Measurements from ENCODE around the gene ARHGEF39. TPM values are rescaled to one million over a fixed set of nuclear protein-coding genes. Genes with fewer than 3 reads are reported as not detected.

Gene ARHGEF39
- total and polyA plus RNA-seq, 2 experiments from 2014 or later, result 5.2 to 9.4 TPM

DNA sequence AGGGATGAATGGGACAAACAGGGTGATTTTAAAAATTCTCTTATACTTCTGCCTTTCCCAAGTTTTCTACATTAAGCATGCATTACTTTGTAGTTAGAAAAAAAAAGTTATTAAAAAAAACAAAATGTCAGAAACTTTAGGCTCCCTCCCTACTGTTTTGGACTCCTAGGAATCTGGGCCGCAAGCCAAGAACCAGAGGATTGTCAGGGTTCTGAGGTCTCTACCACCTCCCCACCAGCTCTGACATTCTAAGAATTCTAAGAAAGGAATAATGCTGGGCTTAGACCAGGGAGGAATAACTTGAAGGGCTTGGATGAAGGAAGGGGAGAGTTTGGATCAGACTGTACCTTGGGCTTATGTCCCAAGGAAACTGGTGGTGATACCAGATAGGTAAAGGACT, 1.1 kb upstream of the ARHGEF39 start:
- H3K4me1 ChIP-seq (ENCODE audit: insufficient read depth), result peaks cover 20% of the 10 kb centered on the region
- no peak overlapping the region for H3K4me2 ChIP-seq
- TF ChIP-seq EZH2phosphoT487 (IDR thresholded peaks at IDR 0.05; ENCODE audit: low read depth, severe bottlenecking, unreplicated experiment) (no peak), EZH2 (IDR thresholded peaks at IDR 0.05; ENCODE audit: borderline replicate concordance) (no peak)
- TF ChIP-seq, protein P1, sequence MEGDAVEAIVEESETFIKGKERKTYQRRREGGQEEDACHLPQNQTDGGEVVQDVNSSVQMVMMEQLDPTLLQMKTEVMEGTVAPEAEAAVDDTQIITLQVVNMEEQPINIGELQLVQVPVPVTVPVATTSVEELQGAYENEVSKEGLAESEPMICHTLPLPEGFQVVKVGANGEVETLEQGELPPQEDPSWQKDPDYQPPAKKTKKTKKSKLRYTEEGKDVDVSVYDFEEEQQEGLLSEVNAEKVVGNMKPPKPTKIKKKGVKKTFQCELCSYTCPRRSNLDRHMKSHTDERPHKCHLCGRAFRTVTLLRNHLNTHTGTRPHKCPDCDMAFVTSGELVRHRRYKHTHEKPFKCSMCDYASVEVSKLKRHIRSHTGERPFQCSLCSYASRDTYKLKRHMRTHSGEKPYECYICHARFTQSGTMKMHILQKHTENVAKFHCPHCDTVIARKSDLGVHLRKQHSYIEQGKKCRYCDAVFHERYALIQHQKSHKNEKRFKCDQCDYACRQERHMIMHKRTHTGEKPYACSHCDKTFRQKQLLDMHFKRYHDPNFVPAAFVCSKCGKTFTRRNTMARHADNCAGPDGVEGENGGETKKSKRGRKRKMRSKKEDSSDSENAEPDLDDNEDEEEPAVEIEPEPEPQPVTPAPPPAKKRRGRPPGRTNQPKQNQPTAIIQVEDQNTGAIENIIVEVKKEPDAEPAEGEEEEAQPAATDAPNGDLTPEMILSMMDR (IDR thresholded peaks at IDR 0.05; ENCODE audit: poor library complexity), result no peak

GRCh38 chr9:35665471-35665818, 450 bp upstream of the ARHGEF39 start:
- no peaks in the 10 kb centered on the region for H3K9me2 ChIP-seq (replicated peaks; ENCODE audit: insufficient read depth)
- no peaks in the 10 kb centered on the region for H3K79me2 ChIP-seq
- no peaks in the 10 kb centered on the region for H3K27me3 ChIP-seq
- peaks cover 20% of the 10 kb centered on the region for H3K4me1 ChIP-seq (ENCODE audit: insufficient read depth)
- H3K4me2 ChIP-seq, result peak overlapping the region; percentile 98
- no peaks in the 10 kb centered on the region for H4K20me1 ChIP-seq (ENCODE audit: insufficient read depth, poor library complexity, severe bottlenecking)
- no peaks in the 10 kb centered on the region for H3K9me3 ChIP-seq (ENCODE audit: low read depth)
- no peak overlapping the region for H3K27ac ChIP-seq
- H3K4me3 ChIP-seq, result peak overlapping the region; percentile 82
- no peak for TF ChIP-seq EZH2phosphoT487 (IDR thresholded peaks at IDR 0.05; ENCODE audit: low read depth, severe bottlenecking, unreplicated experiment)
- TF ChIP-seq, protein P1 (IDR thresholded peaks at IDR 0.05; ENCODE audit: poor library complexity), result no peak
- no peak for TF ChIP-seq EZH2 (IDR thresholded peaks at IDR 0.05; ENCODE audit: borderline replicate concordance)
- 61% methylated on average over 5 of the region's 5 CpGs for WGBS (ENCODE audit: low lambda C conversion rate, missing lambda C conversion rate)
- H2AFZ ChIP-seq, result peak overlapping the region; percentile 51
- H3K36me3 ChIP-seq (replicated peaks; ENCODE audit: insufficient read depth, low read depth), result no peaks in the 10 kb centered on the region
- no peak for DNase-seq (ENCODE audit: low spot score)

More for the DNA sequence above, 1.1 kb upstream of the ARHGEF39 start:
- no peaks in the 10 kb centered on the region for H3K9me2 ChIP-seq (replicated peaks; ENCODE audit: insufficient read depth)
- H3K79me2 ChIP-seq, result no peaks in the 10 kb centered on the region
- no peaks in the 10 kb centered on the region for H3K27me3 ChIP-seq
- H3K4me3 ChIP-seq, result no peak overlapping the region
- no peaks in the 10 kb centered on the region for H4K20me1 ChIP-seq (ENCODE audit: insufficient read depth, poor library complexity, severe bottlenecking)
- no peaks in the 10 kb centered on the region for H3K36me3 ChIP-seq (replicated peaks; ENCODE audit: insufficient read depth, low read depth)
- no peak overlapping the region for H2AFZ ChIP-seq
- no peaks in the 10 kb centered on the region for H3K9me3 ChIP-seq (ENCODE audit: low read depth)
- DNase-seq (ENCODE audit: low spot score), result no peak
- no peak overlapping the region for H3K27ac ChIP-seq
- 95% methylated on average over 1 of the region's 1 CpG for WGBS (ENCODE audit: low lambda C conversion rate, missing lambda C conversion rate)

- Histone ChIP-seq H3K9me2 (replicated peaks; ENCODE audit: insufficient read depth) (no peaks in the 10 kb centered on the region), H3K4me2 (no peak overlapping the region), H3K4me3 (no peak overlapping the region), H3K27ac (no peak overlapping the region), H2AFZ (no peak overlapping the region), H4K20me1 (ENCODE audit: insufficient read depth, poor library complexity, severe bottlenecking) (no peaks in the 10 kb centered on the region), H3K9me3 (ENCODE audit: low read depth) (no peaks in the 10 kb centered on the region), H3K27me3 (no peaks in the 10 kb centered on the region), H3K79me2 (peaks cover 11% of the 10 kb centered on the region), H3K4me1 (ENCODE audit: insufficient read depth) (peaks cover 11% of the 10 kb centered on the region), H3K36me3 (replicated peaks; ENCODE audit: insufficient read depth, low read depth) (no peaks in the 10 kb centered on the region)
- DNase-seq (ENCODE audit: low spot score), result no peak
- 97% methylated on average over 7 of the region's 7 CpGs for WGBS (ENCODE audit: low lambda C conversion rate, missing lambda C conversion rate)
- TF ChIP-seq EZH2phosphoT487 (IDR thresholded peaks at IDR 0.05; ENCODE audit: low read depth, severe bottlenecking, unreplicated experiment) (no peak), EZH2 (IDR thresholded peaks at IDR 0.05; ENCODE audit: borderline replicate concordance) (no peak)
- TF ChIP-seq, protein P1 (IDR thresholded peaks at IDR 0.05; ENCODE audit: poor library complexity), result no peak
These were observed 2.6 kb downstream of the ARHGEF39 start for GRCh38 chr9:35662437-35662836.

Data from hepatocyte (in vitro differentiated cells).